Suprapubic skin (tissue), 4 donors: ENCODE data around the gene POTEH. TPM values are rescaled to one million over a fixed set of nuclear protein-coding genes. Genes with fewer than 3 reads are reported as not detected.
"Not testable (repeated sequence)": the region's sequence is repeated elsewhere in the genome, so short reads cannot be mapped to it uniquely, and the experiment has no call there.

Source experiments
- DNase-seq, 2 donors: peaks; one replicate each; pipeline ENCODE4 v3.0.0-alpha.2; 2019; ENCODE audit warnings: low spot score in 2 of 2
- H3K27ac ChIP-seq: fragments of 200-600 bp; sonication (generic); one replicate; pipeline ENCODE4 v1.5.1; 2019
- H3K27me3 ChIP-seq: fragments of 200-600 bp; sonication (generic); one replicate; pipeline ENCODE4 v1.5.1; 2019
- H3K36me3 ChIP-seq: fragments of 200-600 bp; sonication (generic); one replicate; pipeline ENCODE4 v1.5.1; 2019
- H3K4me1 ChIP-seq: fragments of 200-600 bp; sonication (generic); one replicate; pipeline ENCODE4 v1.5.1; 2019
- H3K4me3 ChIP-seq: fragments of 200-600 bp; sonication (generic); one replicate; pipeline ENCODE4 v1.5.1; 2019; ENCODE audit warnings: mild to moderate bottlenecking
- H3K9me3 ChIP-seq: fragments of 200-600 bp; sonication (generic); one replicate; pipeline ENCODE4 v1.5.1; 2019
- WGBS: methylation state at CpG from one replicate; pipeline ENCODE4 v1.1.5; 2018; 5-methylcytosine and 5-hydroxymethylcytosine counted together
- total RNA-seq, 4 donors: library from RNA; depleted of rRNA; stranded (reverse); fragments of >200 nt; gene quantifications; one replicate each; pipeline ENCODE4 v1.1.0, GENCODE V29; 2016

Gene POTEH
- total RNA-seq, 4 donors from 2014 or later: not detected

DNA sequence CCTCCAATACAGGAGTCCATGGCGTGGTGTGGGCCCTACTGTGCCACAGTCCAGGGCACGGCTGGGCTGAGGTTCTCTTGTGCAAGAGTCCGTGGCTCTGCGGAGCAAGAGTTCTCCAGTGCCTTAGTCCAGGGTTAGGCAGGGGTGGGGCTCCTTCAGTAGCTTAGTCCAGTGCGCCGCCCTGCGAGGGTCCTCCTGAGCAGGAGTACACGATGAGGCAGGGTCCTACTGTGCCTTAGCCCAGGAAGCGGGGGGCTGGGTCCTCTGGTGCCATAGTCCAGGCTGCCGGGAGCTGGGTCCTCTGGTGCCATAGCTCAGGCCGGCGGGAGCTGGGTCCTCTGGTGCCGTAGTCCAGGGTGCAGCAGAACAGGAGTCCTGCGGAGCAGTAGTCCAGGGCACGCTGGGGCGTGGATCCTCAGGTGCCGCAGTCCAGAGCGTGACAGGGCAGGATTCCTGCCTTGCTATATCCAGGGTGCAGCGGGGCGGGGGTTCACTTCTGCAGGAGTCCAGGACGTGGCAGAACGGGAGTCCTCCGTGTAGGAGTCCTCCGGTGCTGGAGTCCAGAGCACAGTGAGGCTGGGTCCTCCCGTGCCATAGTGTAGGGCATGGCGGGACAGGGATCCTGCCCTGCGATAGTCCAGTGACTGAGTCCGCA, 69.7 kb downstream of the POTEH start:
- not testable (repeated sequence) for H3K27me3 ChIP-seq, H3K9me3 ChIP-seq, H3K36me3 ChIP-seq, H3K27ac ChIP-seq, H3K4me3 ChIP-seq, H3K4me1 ChIP-seq
- no CpG with 5 or more reads among the region's 28 CpGs for WGBS
- peak in 1 of 2 donors; percentile 77 for DNase-seq

DNA sequence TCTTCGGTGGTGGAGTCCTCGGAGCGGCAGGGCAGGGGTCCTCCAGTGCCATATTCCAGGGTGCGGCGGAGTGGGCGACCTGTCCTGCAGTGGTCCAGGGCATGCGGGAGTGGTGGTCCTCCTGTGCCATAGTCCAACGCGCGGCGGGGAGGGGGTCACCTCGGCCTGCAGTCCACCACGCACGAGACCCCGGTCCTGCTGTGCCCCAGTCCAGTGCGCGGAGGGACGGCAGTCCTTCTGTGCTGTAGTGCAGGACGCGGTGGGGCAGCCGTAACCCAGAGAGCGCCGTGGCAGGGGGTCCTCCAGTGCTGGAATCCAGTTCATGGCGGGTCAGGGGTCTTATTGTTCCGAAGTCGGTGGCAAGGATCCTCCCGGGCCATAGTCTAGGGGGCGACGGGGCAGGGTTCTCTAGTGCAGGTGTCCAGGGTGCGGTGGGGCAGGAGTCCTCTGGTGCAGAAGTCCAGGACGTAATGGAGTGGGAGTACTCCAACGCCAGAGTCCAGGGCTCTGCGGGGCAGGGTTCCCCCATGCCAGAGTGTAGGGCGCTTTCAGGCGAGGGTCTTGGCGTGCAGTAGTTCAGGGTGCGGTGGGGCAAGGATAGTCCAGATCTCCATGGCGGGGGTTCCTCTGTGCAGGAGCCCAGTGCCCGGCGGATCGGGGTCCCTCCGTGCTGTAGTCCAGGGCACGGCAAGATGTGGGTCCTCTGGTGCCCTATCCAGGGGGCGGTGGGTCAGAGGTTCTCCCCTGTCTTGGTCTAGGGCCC, 70.7 kb downstream of the POTEH start:
- peak in 1 of 2 donors; percentile 70 for DNase-seq
- not testable (repeated sequence) for H3K27ac ChIP-seq, H3K27me3 ChIP-seq, H3K9me3 ChIP-seq, H3K36me3 ChIP-seq, H3K4me1 ChIP-seq, H3K4me3 ChIP-seq
- WGBS: no CpG with 5 or more reads among the region's 44 CpGs

DNA sequence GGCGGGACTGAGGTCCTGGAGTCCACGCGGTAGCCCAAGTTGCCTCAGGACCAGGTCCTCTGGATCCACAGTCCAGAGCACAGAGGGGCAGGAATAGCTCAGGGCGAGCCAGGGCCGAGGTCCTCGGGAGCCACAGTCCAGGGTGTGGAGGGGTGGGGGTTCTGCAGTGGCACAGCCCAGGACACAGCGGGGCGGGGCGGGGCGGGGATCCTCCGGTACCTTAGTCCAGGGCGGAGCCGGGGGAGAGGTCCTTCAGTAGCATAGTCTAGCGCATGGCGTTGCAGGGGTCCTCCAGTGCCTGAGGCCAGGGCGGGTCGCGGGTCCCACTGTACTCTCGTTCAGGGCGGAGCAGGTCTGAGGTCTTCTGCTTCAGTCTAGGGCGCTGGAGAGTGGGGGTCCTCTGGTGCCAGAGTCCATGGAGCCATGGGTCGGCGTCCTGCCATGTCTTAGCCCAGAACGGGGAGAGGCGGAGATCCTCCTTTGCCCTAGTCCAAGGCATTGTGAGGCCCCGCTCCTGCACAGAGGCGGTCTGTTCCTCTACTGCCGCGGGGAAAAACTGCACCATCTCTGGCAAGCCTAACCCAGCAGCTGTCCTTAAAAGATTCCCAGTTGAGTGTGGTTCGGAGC, 71.4 kb downstream of the POTEH start:
- H3K4me3 ChIP-seq, H3K9me3 ChIP-seq, H3K4me1 ChIP-seq, H3K27me3 ChIP-seq, H3K36me3 ChIP-seq, H3K27ac ChIP-seq: not testable (repeated sequence)
- DNase-seq: peak; percentile 36 to 80
- WGBS: no CpG with 5 or more reads among the region's 30 CpGs

DNA sequence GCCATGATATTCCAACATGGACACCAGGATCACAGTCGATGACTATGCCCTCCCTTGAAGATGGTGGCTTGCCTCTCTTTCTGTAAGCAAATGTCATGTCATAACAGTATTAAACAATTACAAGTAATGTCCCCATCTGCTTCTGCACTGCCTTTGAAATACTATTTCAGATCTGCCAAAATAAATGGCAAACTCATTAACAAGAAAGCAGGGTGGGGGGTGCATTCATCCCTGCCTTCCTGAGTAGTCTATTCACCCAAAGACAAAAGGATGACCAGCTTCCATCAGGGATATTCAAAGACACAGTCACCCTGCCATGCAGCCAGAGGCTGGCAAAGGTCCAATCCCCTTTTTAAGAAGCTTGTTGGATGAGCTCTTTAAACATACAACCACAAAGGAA, 73.7 kb downstream of the POTEH start:
- no CpG with 5 or more reads among the region's 1 CpG for WGBS
- H3K9me3 ChIP-seq, H3K27ac ChIP-seq, H3K27me3 ChIP-seq, H3K36me3 ChIP-seq, DNase-seq, H3K4me3 ChIP-seq, H3K4me1 ChIP-seq: not testable (repeated sequence)

Other genes starting within 250 kb of the POTEH start
- gene OR11H1, start 161.8 kb upstream of the POTEH start, total RNA-seq: not detected